Sigmoid colon (tissue), 4 donors: ENCODE results near the gene AGBL1.

ENCODE experiments used
- EP300 ChIP-seq, 4 donors: sonication (generic); formaldehyde crosslinking; IDR thresholded peaks; one replicate each; pipeline ENCODE4 v1.6.1; 2017; ENCODE audit warnings: antibody characterized with exemption in 4 of 4
- POLR2A ChIP-seq, 2 donors: fragments of 450-650 bp; IDR thresholded peaks; one replicate each; pipeline ENCODE4 v1.6.1; 2016; ENCODE audit warnings: antibody characterized with exemption in 2 of 2, mild to moderate bottlenecking in 2 of 2, moderate library complexity in 2 of 2
- POLR2AphosphoS5 ChIP-seq, 4 donors: sonication (generic); formaldehyde crosslinking; IDR thresholded peaks; one replicate each; pipeline ENCODE4 v1.6.1; 2017; ENCODE audit warnings: antibody characterized with exemption in 4 of 4
- TF ChIP-seq, protein P1 (sequence below), 4 experiments: fragments of 450-650 bp in 3 of 4; fragments of 200-600 bp in 1 of 4; IDR thresholded peaks; one replicate each; pipeline ENCODE4 v1.5.1; 2016 to 2019; ENCODE audit warnings: antibody characterized with exemption in 4 of 4, mild to moderate bottlenecking in 3 of 4, moderate library complexity in 2 of 4

DNA sequence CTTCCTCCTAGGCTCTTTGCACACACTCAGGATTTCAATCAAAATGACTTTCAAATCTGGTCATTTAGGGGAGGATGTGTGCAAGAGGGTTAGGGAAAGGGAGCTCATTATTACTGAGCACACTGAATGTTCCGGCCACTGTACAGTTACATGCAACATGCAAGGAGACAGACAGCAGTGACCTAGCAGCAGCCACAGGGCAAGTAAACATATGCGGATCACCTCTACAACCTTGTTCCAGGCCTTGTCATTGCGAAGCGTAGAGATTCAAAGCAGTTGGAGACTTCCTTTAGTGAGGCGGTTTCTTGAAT is 837.6 kb downstream of the AGBL1 start:
- TF ChIP-seq, protein P1, sequence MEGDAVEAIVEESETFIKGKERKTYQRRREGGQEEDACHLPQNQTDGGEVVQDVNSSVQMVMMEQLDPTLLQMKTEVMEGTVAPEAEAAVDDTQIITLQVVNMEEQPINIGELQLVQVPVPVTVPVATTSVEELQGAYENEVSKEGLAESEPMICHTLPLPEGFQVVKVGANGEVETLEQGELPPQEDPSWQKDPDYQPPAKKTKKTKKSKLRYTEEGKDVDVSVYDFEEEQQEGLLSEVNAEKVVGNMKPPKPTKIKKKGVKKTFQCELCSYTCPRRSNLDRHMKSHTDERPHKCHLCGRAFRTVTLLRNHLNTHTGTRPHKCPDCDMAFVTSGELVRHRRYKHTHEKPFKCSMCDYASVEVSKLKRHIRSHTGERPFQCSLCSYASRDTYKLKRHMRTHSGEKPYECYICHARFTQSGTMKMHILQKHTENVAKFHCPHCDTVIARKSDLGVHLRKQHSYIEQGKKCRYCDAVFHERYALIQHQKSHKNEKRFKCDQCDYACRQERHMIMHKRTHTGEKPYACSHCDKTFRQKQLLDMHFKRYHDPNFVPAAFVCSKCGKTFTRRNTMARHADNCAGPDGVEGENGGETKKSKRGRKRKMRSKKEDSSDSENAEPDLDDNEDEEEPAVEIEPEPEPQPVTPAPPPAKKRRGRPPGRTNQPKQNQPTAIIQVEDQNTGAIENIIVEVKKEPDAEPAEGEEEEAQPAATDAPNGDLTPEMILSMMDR (IDR thresholded peaks at IDR 0.05), result no peak
- TF ChIP-seq POLR2A (IDR thresholded peaks at IDR 0.05) (no peak), POLR2AphosphoS5 (IDR thresholded peaks at IDR 0.05) (no peak), EP300 (IDR thresholded peaks at IDR 0.05) (no peak)
